Measurements from ENCODE around the gene PIK3IP1.

- TF ChIP-seq, protein P1, sequence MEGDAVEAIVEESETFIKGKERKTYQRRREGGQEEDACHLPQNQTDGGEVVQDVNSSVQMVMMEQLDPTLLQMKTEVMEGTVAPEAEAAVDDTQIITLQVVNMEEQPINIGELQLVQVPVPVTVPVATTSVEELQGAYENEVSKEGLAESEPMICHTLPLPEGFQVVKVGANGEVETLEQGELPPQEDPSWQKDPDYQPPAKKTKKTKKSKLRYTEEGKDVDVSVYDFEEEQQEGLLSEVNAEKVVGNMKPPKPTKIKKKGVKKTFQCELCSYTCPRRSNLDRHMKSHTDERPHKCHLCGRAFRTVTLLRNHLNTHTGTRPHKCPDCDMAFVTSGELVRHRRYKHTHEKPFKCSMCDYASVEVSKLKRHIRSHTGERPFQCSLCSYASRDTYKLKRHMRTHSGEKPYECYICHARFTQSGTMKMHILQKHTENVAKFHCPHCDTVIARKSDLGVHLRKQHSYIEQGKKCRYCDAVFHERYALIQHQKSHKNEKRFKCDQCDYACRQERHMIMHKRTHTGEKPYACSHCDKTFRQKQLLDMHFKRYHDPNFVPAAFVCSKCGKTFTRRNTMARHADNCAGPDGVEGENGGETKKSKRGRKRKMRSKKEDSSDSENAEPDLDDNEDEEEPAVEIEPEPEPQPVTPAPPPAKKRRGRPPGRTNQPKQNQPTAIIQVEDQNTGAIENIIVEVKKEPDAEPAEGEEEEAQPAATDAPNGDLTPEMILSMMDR (IDR thresholded peaks at IDR 0.05): no peak
- no peak for TF ChIP-seq POLR2A (IDR thresholded peaks at IDR 0.05)
Observed at GRCh38 chr22:31238057-31238456, 54.2 kb downstream of the PIK3IP1 start.
